ENCODE results near the gene ARHGAP45.

The ARHGAP45 gene

GRCh38 chr19:1103132-1103707 lies 36.3 kb downstream of the ARHGAP45 start:
- no peak for DNase-seq (ENCODE audit: extremely low read depth in 1 of 2, low read depth in 1 of 2)

GRCh38 chr19:1103708-1104310 lies 36.8 kb downstream of the ARHGAP45 start, which contains the start of gene GPX4:
Gene GPX4 (plus strand): TSS chr19:1103994. CDS start chr19:1104044, 50 bp downstream.
- DNase-seq (ENCODE audit: extremely low read depth in 1 of 2, low read depth in 1 of 2): peak; percentile 98

- DNase-seq (ENCODE audit: extremely low read depth in 1 of 2, low read depth in 1 of 2): peak in 1 of 2 donors; percentile 62
Measured at GRCh38 chr19:1104311-1105007, 37.5 kb downstream of the ARHGAP45 start.

- no peak for DNase-seq (ENCODE audit: extremely low read depth in 1 of 2, low read depth in 1 of 2)
Measured at GRCh38 chr19:1105008-1105872, 38.3 kb downstream of the ARHGAP45 start.

- no peak for DNase-seq (ENCODE audit: extremely low read depth in 1 of 2, low read depth in 1 of 2)
Measured at GRCh38 chr19:1105873-1106840, 39.2 kb downstream of the ARHGAP45 start.

GRCh38 chr19:1106841-1107660 lies 40.1 kb downstream of the ARHGAP45 start:
- no peak for DNase-seq (ENCODE audit: extremely low read depth in 1 of 2, low read depth in 1 of 2)

- DNase-seq (ENCODE audit: extremely low read depth in 1 of 2, low read depth in 1 of 2): no peak
Measured at GRCh38 chr19:1107661-1108261, 40.8 kb downstream of the ARHGAP45 start.

- DNase-seq (ENCODE audit: extremely low read depth in 1 of 2, low read depth in 1 of 2): no peak
Measured at GRCh38 chr19:1108291-1109031, 41.5 kb downstream of the ARHGAP45 start.

GRCh38 chr19:1109032-1109551 lies 42.1 kb downstream of the ARHGAP45 start:
- no peak for DNase-seq (ENCODE audit: extremely low read depth in 1 of 2, low read depth in 1 of 2)

GRCh38 chr19:1109697-1110671 lies 43.0 kb downstream of the ARHGAP45 start:
- no peak for DNase-seq (ENCODE audit: extremely low read depth in 1 of 2, low read depth in 1 of 2)

- DNase-seq (ENCODE audit: extremely low read depth in 1 of 2, low read depth in 1 of 2): no peak
Measured at GRCh38 chr19:1110809-1111640, 44.1 kb downstream of the ARHGAP45 start.

GRCh38 chr19:1111641-1112267 lies 44.8 kb downstream of the ARHGAP45 start:
- no peak for DNase-seq (ENCODE audit: extremely low read depth in 1 of 2, low read depth in 1 of 2)

- DNase-seq (ENCODE audit: extremely low read depth in 1 of 2, low read depth in 1 of 2): no peak
Measured at GRCh38 chr19:1112268-1113029, 45.5 kb downstream of the ARHGAP45 start.
